Neutrophil (primary cell): ENCODE data around the gene BAHCC1.

Experiments used
- H3K27ac ChIP-seq: fragments of 200-600 bp; sonication (generic); 2 replicates; pipeline ENCODE4 v1.5.1; 2016; ENCODE audit warnings: mild to moderate bottlenecking, moderate library complexity
- H3K27me3 ChIP-seq: fragments of 200-600 bp; sonication (generic); 2 replicates; pipeline ENCODE4 v1.6.0; 2016; ENCODE audit warnings: mild to moderate bottlenecking
- H3K36me3 ChIP-seq: fragments of 200-600 bp; sonication (generic); 2 replicates; pipeline ENCODE4 v1.5.1; 2017
- H3K4me1 ChIP-seq, 2 experiments: fragments of 200-600 bp in 1 of 2; sonication (generic) in 1 of 2; 1 replicate in 1 of 2; 2 replicates in 1 of 2; pipeline versions ENCODE4 v1.5.1 to v1.6.1; 2013 to 2016; ENCODE audit warnings: low read depth in 1 of 2, low read length in 1 of 2, mild to moderate bottlenecking in 1 of 2, moderate library complexity in 1 of 2; ENCODE audit not compliant: control insufficient read depth in 1 of 2, insufficient read depth in 1 of 2
- H3K4me3 ChIP-seq, 2 experiments: fragments of 200-600 bp in 1 of 2; sonication (generic) in 1 of 2; 1 replicate in 1 of 2; 2 replicates in 1 of 2; pipeline ENCODE4 v1.5.1; 2013 to 2016; ENCODE audit warnings: low read depth in 1 of 2, low read length in 1 of 2, mild to moderate bottlenecking in 1 of 2, moderate library complexity in 1 of 2
- H3K9me3 ChIP-seq: fragments of 200-600 bp; sonication (generic); 2 replicates; pipeline ENCODE4 v1.5.1; 2016
- CTCF ChIP-seq: fragments of 200-600 bp; sonication (generic); IDR thresholded peaks from 2 replicates; pipeline ENCODE4 v1.5.1; 2016; ENCODE audit warnings: antibody characterized with exemption

BAHCC1 gene

GRCh38 chr17:81459864-81460263 lies 64.6 kb downstream of the BAHCC1 start:
- peaks cover 46 to 53% of the 10 kb centered on the region in 2 experiments for H3K4me1 ChIP-seq
- TF ChIP-seq CTCF, result no peak

GRCh38 chr17:81460856-81461460 lies 65.7 kb downstream of the BAHCC1 start:
- peaks cover 36 to 42% of the 10 kb centered on the region in 2 experiments for H3K4me1 ChIP-seq
- H3K4me3 ChIP-seq, result peak overlapping the region; percentile 51 to 57
- H3K36me3 ChIP-seq, result peaks cover 5% of the 10 kb centered on the region
- H3K9me3 ChIP-seq, result no peaks in the 10 kb centered on the region
- H3K27ac ChIP-seq, result peak overlapping the region; percentile 69
- TF ChIP-seq CTCF, result no peak
- H3K27me3 ChIP-seq, result no peaks in the 10 kb centered on the region

More at GRCh38 chr17:81459864-81460263, 64.6 kb downstream of the BAHCC1 start:
- Histone ChIP-seq H3K27ac (no peak overlapping the region), H3K36me3 (peaks cover 5% of the 10 kb centered on the region), H3K4me3 (no peak overlapping the region), H3K9me3 (no peaks in the 10 kb centered on the region), H3K27me3 (no peaks in the 10 kb centered on the region)

- Histone ChIP-seq H3K4me1 (peaks cover 28 to 33% of the 10 kb centered on the region in 2 experiments), H3K27me3 (no peaks in the 10 kb centered on the region), H3K4me3 (peak overlapping the region; percentile 51 to 57), H3K27ac (peak overlapping the region; percentile 69), H3K36me3 (peaks cover 10% of the 10 kb centered on the region), H3K9me3 (no peaks in the 10 kb centered on the region)
- no peak for TF ChIP-seq CTCF
Observed at GRCh38 chr17:81461607-81462500, 66.6 kb downstream of the BAHCC1 start.

- Histone ChIP-seq H3K4me1 (peaks cover 28 to 31% of the 10 kb centered on the region in 2 experiments), H3K36me3 (peaks cover 13% of the 10 kb centered on the region)
Observed at GRCh38 chr17:81462506-81463125, 67.4 kb downstream of the BAHCC1 start.

More at GRCh38 chr17:81462506-81463125, 67.4 kb downstream of the BAHCC1 start:
- Histone ChIP-seq H3K9me3 (no peaks in the 10 kb centered on the region), H3K4me3 (no peak overlapping the region), H3K27ac (no peak overlapping the region), H3K27me3 (no peaks in the 10 kb centered on the region)
- no peak for TF ChIP-seq CTCF
